Measurements from ENCODE around the gene MCC.

The MCC gene

DNA sequence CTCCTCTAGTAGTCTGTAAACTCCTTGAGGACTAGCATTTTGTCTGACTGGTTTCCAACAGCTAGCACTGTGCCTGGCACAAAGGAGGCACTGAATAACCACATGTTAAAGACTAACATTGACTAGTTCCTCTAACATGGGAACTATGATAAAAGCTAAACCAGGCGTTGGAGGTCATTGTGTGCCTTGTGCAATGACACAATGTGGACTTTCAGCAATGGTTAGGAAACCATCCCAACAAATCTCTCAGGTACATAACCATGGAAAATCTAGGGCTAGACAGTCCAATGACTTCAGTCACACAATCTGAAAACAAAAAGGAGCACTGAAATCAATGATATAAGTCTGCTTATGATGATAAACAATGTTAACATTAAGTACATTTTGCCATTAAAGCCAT is 311.0 kb downstream of the MCC start:
- no peak overlapping the region for H3K9ac ChIP-seq (ENCODE audit: low read length)
- H3K4me1 ChIP-seq (ENCODE audit: insufficient read depth, low read length): peaks cover 23% of the 10 kb centered on the region
- H3K27me3 ChIP-seq (ENCODE audit: control insufficient read depth in 1 of 2, insufficient read depth in 2 of 2, low read length in 2 of 2): no peaks in the 10 kb centered on the region
- H3K9me3 ChIP-seq (ENCODE audit: low read length): no peaks in the 10 kb centered on the region
- H3K36me3 ChIP-seq (ENCODE audit: insufficient read depth, low read length): no peaks in the 10 kb centered on the region
- H3K4me3 ChIP-seq (ENCODE audit: low read depth in 1 of 2, low read length in 2 of 2): no peak overlapping the region
- H3K27ac ChIP-seq (ENCODE audit: low read depth, low read length): no peak overlapping the region

DNA sequence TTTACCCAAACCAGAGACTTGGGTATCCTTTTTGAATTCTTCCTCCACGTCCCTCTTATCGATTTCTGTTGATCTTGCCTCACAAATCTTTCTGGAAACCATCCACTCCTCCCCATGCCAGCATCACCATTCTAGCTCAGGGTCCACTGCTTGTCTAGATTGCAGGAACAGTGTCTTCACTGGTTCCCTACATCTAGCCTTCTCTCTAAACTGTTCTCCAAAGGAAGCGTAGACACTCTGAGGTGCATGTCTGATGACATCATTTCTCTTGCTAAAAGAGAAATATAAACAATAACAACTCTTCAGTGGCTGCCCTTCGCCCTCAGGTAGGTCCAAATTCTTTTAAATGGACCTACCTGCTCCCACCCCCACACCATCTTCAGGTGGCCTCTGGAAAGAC is 311.5 kb downstream of the MCC start:
- peaks cover 23% of the 10 kb centered on the region for H3K4me1 ChIP-seq (ENCODE audit: insufficient read depth, low read length)
- no peak overlapping the region for H3K9ac ChIP-seq (ENCODE audit: low read length)
- H3K9me3 ChIP-seq (ENCODE audit: low read length): no peaks in the 10 kb centered on the region
- no peaks in the 10 kb centered on the region for H3K36me3 ChIP-seq (ENCODE audit: insufficient read depth, low read length)
- no peak overlapping the region for H3K27ac ChIP-seq (ENCODE audit: low read depth, low read length)
- H3K27me3 ChIP-seq (ENCODE audit: control insufficient read depth in 1 of 2, insufficient read depth in 2 of 2, low read length in 2 of 2): no peaks in the 10 kb centered on the region
- no peak overlapping the region for H3K4me3 ChIP-seq (ENCODE audit: low read depth in 1 of 2, low read length in 2 of 2)

DNA sequence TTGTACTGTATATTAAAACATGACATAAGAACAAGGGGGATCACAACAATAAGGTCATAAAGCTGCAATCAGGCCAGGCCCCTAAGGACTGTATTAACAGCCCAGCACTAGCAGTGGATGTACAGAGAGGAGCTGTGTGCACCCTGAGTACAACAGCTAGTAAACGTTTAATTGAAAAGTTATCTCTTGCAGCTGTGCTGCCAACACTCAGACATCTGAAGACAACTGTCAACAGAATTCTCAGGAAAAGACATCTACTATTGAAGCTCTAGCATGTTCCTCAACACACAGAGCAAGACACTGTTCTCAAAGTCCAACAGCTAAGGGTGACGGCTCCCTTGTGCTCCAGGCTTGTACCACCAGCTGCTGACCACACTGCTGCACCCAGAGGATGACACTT is 312.1 kb downstream of the MCC start:
- H3K27ac ChIP-seq (ENCODE audit: low read depth, low read length): no peak overlapping the region
- no peaks in the 10 kb centered on the region for H3K36me3 ChIP-seq (ENCODE audit: insufficient read depth, low read length)
- no peak overlapping the region for H3K4me3 ChIP-seq (ENCODE audit: low read depth in 1 of 2, low read length in 2 of 2)
- peaks cover 23% of the 10 kb centered on the region for H3K4me1 ChIP-seq (ENCODE audit: insufficient read depth, low read length)
- H3K9me3 ChIP-seq (ENCODE audit: low read length): no peaks in the 10 kb centered on the region
- H3K9ac ChIP-seq (ENCODE audit: low read length): no peak overlapping the region
- no peaks in the 10 kb centered on the region for H3K27me3 ChIP-seq (ENCODE audit: control insufficient read depth in 1 of 2, insufficient read depth in 2 of 2, low read length in 2 of 2)

DNA sequence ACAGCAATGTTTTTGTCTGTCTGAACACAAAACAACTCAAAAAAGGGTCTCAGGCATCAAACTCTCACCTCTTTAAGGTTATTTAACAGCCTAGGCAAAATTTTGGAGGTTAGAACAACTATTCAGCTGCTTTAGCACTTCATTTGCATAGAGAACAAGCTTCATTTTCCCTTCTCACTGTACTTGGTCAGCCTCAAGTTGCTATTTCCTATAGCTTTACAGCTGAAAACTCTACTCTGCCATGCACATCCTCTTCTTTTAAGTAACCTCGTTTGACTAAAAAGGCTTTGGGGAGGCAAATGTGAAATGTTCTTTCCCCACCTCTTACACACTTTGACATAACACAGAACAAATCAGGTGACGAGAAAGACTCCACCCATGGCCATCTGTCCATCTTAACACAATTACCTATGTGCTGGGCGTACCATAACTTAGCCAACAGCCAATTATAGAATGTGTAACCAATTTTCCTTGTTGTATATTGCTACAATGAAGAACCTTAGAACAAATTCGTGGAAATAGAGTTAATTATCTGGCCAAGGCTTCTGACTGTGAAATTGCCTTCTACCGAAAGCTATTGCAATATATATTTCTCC is 315.9 kb downstream of the MCC start:
- Histone ChIP-seq H3K4me3 (ENCODE audit: low read depth in 1 of 2, low read length in 2 of 2) (no peak overlapping the region), H3K27ac (ENCODE audit: low read depth, low read length) (no peak overlapping the region), H3K27me3 (ENCODE audit: control insufficient read depth in 1 of 2, insufficient read depth in 2 of 2, low read length in 2 of 2) (no peaks in the 10 kb centered on the region), H3K9ac (ENCODE audit: low read length) (no peak overlapping the region), H3K9me3 (ENCODE audit: low read length) (no peaks in the 10 kb centered on the region), H3K4me1 (ENCODE audit: insufficient read depth, low read length) (no peaks in the 10 kb centered on the region), H3K36me3 (ENCODE audit: insufficient read depth, low read length) (no peaks in the 10 kb centered on the region)

DNA sequence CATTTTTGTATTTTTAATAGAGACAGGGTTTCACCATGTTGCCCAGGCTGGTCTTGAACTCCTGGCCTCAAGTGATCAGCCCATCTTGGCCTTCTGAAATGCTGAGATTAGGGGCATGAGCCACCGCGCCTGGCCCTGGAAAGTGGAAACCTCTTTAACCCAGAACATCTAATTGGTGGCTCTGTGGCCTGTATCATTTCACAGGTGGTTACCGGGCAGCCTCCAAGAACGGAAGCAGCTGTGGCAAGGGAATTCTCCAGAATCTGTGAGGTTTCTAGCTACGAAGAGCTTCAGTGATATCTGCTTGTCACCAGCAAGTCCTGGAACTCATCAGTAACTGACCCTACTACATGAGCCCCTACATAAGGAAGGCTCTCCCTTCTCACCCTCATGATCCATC is 316.7 kb downstream of the MCC start:
- Histone ChIP-seq H3K4me3 (ENCODE audit: low read depth in 1 of 2, low read length in 2 of 2) (no peak overlapping the region), H3K27me3 (ENCODE audit: control insufficient read depth in 1 of 2, insufficient read depth in 2 of 2, low read length in 2 of 2) (no peaks in the 10 kb centered on the region), H3K9me3 (ENCODE audit: low read length) (no peaks in the 10 kb centered on the region), H3K9ac (ENCODE audit: low read length) (no peak overlapping the region), H3K4me1 (ENCODE audit: insufficient read depth, low read length) (no peaks in the 10 kb centered on the region), H3K27ac (ENCODE audit: low read depth, low read length) (no peak overlapping the region), H3K36me3 (ENCODE audit: insufficient read depth, low read length) (no peaks in the 10 kb centered on the region)

DNA sequence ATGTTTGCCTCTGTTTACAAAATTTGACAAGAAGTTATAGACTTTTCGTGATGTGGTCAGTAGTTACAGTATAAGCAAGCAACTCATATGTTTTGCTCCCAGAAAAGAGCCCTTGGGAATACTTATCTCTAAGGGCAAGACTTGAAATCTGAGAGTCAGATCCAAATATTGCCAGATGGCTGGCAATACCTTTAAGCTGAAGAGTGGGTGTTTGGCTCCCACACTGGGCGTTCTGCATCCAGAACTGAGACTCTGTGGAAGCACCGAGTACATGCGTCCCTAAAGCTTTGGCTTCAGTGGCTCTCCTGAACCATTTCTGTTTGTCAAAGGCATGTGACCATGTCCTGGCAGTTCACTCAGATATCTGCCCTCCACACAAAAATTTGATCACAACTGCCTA is 317.5 kb downstream of the MCC start:
- Histone ChIP-seq H3K9me3 (ENCODE audit: low read length) (no peaks in the 10 kb centered on the region), H3K36me3 (ENCODE audit: insufficient read depth, low read length) (no peaks in the 10 kb centered on the region), H3K4me3 (ENCODE audit: low read depth in 1 of 2, low read length in 2 of 2) (no peak overlapping the region), H3K27me3 (ENCODE audit: control insufficient read depth in 1 of 2, insufficient read depth in 2 of 2, low read length in 2 of 2) (no peaks in the 10 kb centered on the region), H3K4me1 (ENCODE audit: insufficient read depth, low read length) (no peaks in the 10 kb centered on the region), H3K27ac (ENCODE audit: low read depth, low read length) (no peak overlapping the region), H3K9ac (ENCODE audit: low read length) (no peak overlapping the region)

DNA sequence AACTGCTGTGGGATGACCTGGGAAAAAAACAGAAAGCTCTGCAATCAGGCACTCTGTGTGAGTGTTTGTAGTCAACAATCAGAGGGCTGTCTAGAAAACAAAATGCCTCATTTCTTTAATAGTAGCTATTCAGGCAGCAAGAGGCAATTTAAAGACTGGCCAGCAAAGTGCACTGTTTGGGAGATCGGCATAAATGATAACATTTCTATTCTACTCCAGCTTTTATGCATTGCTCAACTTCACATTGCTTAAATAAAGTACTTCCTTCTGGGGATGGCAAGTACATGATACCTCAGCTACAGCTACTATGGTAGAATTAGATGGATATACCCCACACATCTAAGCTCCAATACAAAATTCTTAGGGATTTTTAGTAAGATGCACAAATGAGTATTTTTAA is 318.5 kb downstream of the MCC start:
- no peak overlapping the region for H3K4me3 ChIP-seq (ENCODE audit: low read depth in 1 of 2, low read length in 2 of 2)
- H3K9me3 ChIP-seq (ENCODE audit: low read length): no peaks in the 10 kb centered on the region
- no peaks in the 10 kb centered on the region for H3K4me1 ChIP-seq (ENCODE audit: insufficient read depth, low read length)
- H3K36me3 ChIP-seq (ENCODE audit: insufficient read depth, low read length): no peaks in the 10 kb centered on the region
- no peak overlapping the region for H3K27ac ChIP-seq (ENCODE audit: low read depth, low read length)
- no peaks in the 10 kb centered on the region for H3K27me3 ChIP-seq (ENCODE audit: control insufficient read depth in 1 of 2, insufficient read depth in 2 of 2, low read length in 2 of 2)
- H3K9ac ChIP-seq (ENCODE audit: low read length): no peak overlapping the region

GRCh38 chr5:113167985-113168384 is 320.3 kb downstream of the MCC start:
- Histone ChIP-seq H3K27me3 (ENCODE audit: control insufficient read depth in 1 of 2, insufficient read depth in 2 of 2, low read length in 2 of 2) (no peaks in the 10 kb centered on the region), H3K4me1 (ENCODE audit: insufficient read depth, low read length) (no peaks in the 10 kb centered on the region), H3K27ac (ENCODE audit: low read depth, low read length) (no peak overlapping the region), H3K9me3 (ENCODE audit: low read length) (no peaks in the 10 kb centered on the region), H3K36me3 (ENCODE audit: insufficient read depth, low read length) (no peaks in the 10 kb centered on the region), H3K4me3 (ENCODE audit: low read depth in 1 of 2, low read length in 2 of 2) (no peak overlapping the region), H3K9ac (ENCODE audit: low read length) (no peak overlapping the region)

DNA sequence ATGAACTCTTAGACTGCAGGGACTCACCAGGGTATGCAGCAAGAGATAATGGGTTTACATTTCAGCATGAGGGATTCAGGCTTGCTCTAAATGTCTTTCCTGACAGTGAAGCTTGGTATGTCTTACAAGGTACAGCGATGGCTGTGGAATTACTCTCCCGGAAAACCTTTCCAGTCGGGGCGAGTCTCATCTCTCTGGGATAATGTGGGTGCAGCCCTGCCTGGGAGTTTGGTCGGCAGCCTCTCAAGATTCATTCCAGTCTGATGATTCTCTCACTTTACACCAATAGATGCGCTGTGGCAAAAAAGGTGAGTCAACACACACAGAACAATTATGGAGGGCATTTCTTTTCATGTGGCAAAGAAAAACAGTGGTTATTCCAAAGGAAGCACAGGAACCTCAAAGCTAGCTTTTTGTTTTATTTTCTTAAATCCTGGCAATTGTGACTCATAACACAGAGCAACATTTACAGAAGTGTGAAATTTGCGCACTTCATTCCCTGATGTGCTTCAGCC is 321.3 kb downstream of the MCC start:
- Histone ChIP-seq H3K27me3 (ENCODE audit: control insufficient read depth in 1 of 2, insufficient read depth in 2 of 2, low read length in 2 of 2) (no peaks in the 10 kb centered on the region), H3K9ac (ENCODE audit: low read length) (no peak overlapping the region), H3K4me3 (ENCODE audit: low read depth in 1 of 2, low read length in 2 of 2) (no peak overlapping the region), H3K27ac (ENCODE audit: low read depth, low read length) (no peak overlapping the region), H3K4me1 (ENCODE audit: insufficient read depth, low read length) (no peaks in the 10 kb centered on the region), H3K36me3 (ENCODE audit: insufficient read depth, low read length) (no peaks in the 10 kb centered on the region), H3K9me3 (ENCODE audit: low read length) (no peaks in the 10 kb centered on the region)

DNA sequence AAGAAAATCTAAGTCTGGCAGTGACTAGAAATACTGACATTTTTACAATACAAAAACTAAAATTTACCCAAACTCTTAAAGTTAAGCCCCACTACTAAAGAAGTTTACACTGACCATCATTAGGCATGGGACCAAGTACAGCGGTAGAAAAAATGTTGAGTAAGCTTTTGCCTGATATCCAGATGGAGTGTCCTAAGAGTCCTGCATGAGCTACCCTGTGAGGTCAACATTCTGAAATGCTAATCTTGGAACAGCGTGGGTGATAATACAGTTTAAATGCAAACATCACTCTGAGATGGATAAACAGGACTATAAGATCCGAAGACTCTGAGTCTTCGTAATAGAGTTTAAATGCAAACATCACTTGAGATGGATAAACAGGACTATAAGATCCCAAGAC is 322.0 kb downstream of the MCC start:
- no peaks in the 10 kb centered on the region for H3K4me1 ChIP-seq (ENCODE audit: insufficient read depth, low read length)
- H3K27me3 ChIP-seq (ENCODE audit: control insufficient read depth in 1 of 2, insufficient read depth in 2 of 2, low read length in 2 of 2): no peaks in the 10 kb centered on the region
- no peak overlapping the region for H3K4me3 ChIP-seq (ENCODE audit: low read depth in 1 of 2, low read length in 2 of 2)
- no peak overlapping the region for H3K27ac ChIP-seq (ENCODE audit: low read depth, low read length)
- no peaks in the 10 kb centered on the region for H3K36me3 ChIP-seq (ENCODE audit: insufficient read depth, low read length)
- no peak overlapping the region for H3K9ac ChIP-seq (ENCODE audit: low read length)
- no peaks in the 10 kb centered on the region for H3K9me3 ChIP-seq (ENCODE audit: low read length)

- H3K27me3 ChIP-seq (ENCODE audit: control insufficient read depth in 1 of 2, insufficient read depth in 2 of 2, low read length in 2 of 2): no peaks in the 10 kb centered on the region
Measured at GRCh38 chr5:113164021-113164420, 324.2 kb downstream of the MCC start.

DNA sequence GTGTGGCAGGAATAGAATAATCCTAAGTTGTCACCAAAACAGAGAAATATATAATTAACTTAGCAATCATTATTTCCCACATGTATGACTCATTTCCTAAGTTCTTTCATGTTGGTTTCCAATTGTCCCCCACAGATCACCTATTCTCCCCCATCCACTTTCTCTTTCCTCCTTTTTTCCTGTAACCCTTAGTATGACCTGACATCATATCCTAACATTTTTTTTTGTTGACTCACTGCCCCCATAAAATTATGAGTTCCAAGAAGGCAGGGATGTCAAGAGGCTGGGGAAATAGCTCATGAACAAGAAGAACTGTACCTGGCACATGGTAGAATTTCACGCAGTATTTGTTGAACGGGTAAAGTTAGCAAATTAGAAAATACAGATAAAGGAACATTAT is 324.9 kb downstream of the MCC start:
- Histone ChIP-seq H3K9ac (ENCODE audit: low read length) (no peak overlapping the region), H3K27me3 (ENCODE audit: control insufficient read depth in 1 of 2, insufficient read depth in 2 of 2, low read length in 2 of 2) (no peaks in the 10 kb centered on the region), H3K9me3 (ENCODE audit: low read length) (no peaks in the 10 kb centered on the region), H3K4me3 (ENCODE audit: low read depth in 1 of 2, low read length in 2 of 2) (no peak overlapping the region), H3K36me3 (ENCODE audit: insufficient read depth, low read length) (no peaks in the 10 kb centered on the region), H3K4me1 (ENCODE audit: insufficient read depth, low read length) (no peaks in the 10 kb centered on the region), H3K27ac (ENCODE audit: low read depth, low read length) (no peak overlapping the region)

More at GRCh38 chr5:113164021-113164420, 324.2 kb downstream of the MCC start:
- H3K36me3 ChIP-seq (ENCODE audit: insufficient read depth, low read length): no peaks in the 10 kb centered on the region
- H3K9ac ChIP-seq (ENCODE audit: low read length): no peak overlapping the region
- H3K9me3 ChIP-seq (ENCODE audit: low read length): no peaks in the 10 kb centered on the region
- no peak overlapping the region for H3K4me3 ChIP-seq (ENCODE audit: low read depth in 1 of 2, low read length in 2 of 2)
- no peaks in the 10 kb centered on the region for H3K4me1 ChIP-seq (ENCODE audit: insufficient read depth, low read length)
- H3K27ac ChIP-seq (ENCODE audit: low read depth, low read length): no peak overlapping the region

All from muscle layer of colon (tissue), 2 donors.